Kidney tubule cell (primary cell): ENCODE data around the gene ANO5.
A peak's percentile ranks its signal among the peaks of the same experiment; 100 is the strongest.
"Not testable (repeated sequence)": the region's sequence is repeated elsewhere in the genome, so short reads cannot be mapped to it uniquely, and the experiment has no call there.

Source experiments
- DNase-seq: peaks from one replicate; pipeline ENCODE4 v3.0.0-alpha.2; 2018; ENCODE audit warnings: low spot score

The ANO5 gene

GRCh38 chr11:22203281-22203680, 10.4 kb downstream of the ANO5 start:
- DNase-seq = no peak

GRCh38 chr11:22207162-22207561, 14.3 kb downstream of the ANO5 start:
- DNase-seq = no peak

- DNase-seq = no peak
These were observed 15.4 kb downstream of the ANO5 start for GRCh38 chr11:22208151-22208858.

GRCh38 chr11:22216940-22217339, 24.1 kb downstream of the ANO5 start:
- no peak for DNase-seq

- no peak for DNase-seq
These were observed 28.3 kb downstream of the ANO5 start for GRCh38 chr11:22221143-22221542.

- DNase-seq = no peak
These were observed 32.3 kb downstream of the ANO5 start for GRCh38 chr11:22225190-22225589.

GRCh38 chr11:22234743-22235142, 41.9 kb downstream of the ANO5 start:
- DNase-seq = no peak

- peak; percentile 50 for DNase-seq
These were observed 52.2 kb downstream of the ANO5 start for GRCh38 chr11:22244986-22245592.

GRCh38 chr11:22246992-22247391, 54.1 kb downstream of the ANO5 start:
- no peak for DNase-seq

- DNase-seq = no peak
These were observed 57.0 kb downstream of the ANO5 start for GRCh38 chr11:22249871-22250270.

GRCh38 chr11:22256876-22257275, 64.0 kb downstream of the ANO5 start:
- DNase-seq = no peak

GRCh38 chr11:22263613-22264012, 70.7 kb downstream of the ANO5 start:
- no peak for DNase-seq

- DNase-seq = not testable (repeated sequence)
These were observed 76.2 kb downstream of the ANO5 start for GRCh38 chr11:22268983-22269624.

GRCh38 chr11:22273781-22274180, 80.9 kb downstream of the ANO5 start:
- no peak for DNase-seq

GRCh38 chr11:22275600-22275999, 82.7 kb downstream of the ANO5 start:
- no peak for DNase-seq

- DNase-seq = no peak
These were observed 83.7 kb downstream of the ANO5 start for GRCh38 chr11:22276535-22276934.

GRCh38 chr11:22284991-22285390, 92.1 kb downstream of the ANO5 start:
- DNase-seq = not testable (repeated sequence)

GRCh38 chr11:22302368-22302767, 109.5 kb downstream of the ANO5 start:
- DNase-seq = no peak

GRCh38 chr11:22304337-22304961, 111.6 kb downstream of the ANO5 start:
- DNase-seq = peak; percentile 61

- DNase-seq = no peak
These were observed 124.8 kb downstream of the ANO5 start for GRCh38 chr11:22317656-22318055.

- no peak for DNase-seq
These were observed 138.9 kb downstream of the ANO5 start for GRCh38 chr11:22331771-22332170.
